ENCODE measurements around the gene GLB1L3.
"Not testable (repeated sequence)": the region's sequence is repeated elsewhere in the genome, so short reads cannot be mapped to it uniquely, and the experiment has no call there.

Gene GLB1L3

DNA sequence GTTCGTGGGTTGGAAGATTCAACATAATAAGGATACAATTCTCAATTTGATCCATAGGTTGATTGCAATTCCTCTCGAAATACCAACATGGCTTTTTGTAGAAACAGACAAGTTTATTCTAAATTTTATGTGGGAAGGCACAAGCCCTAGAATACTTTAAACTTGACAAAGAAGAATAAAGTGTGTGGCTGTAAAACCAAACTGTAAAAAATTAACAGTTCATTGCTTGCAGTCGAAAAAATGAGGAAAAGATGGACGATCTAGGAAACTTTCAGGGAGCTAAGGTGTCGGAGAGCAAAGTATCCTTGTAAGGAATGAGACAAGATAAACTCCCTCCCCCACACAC is 1.0 kb upstream of the GLB1L3 start:
- DNase-seq (ENCODE audit: low read depth): no peak

GRCh38 chr11:134276396-134277182 is 410 bp downstream of the GLB1L3 start:
- DNase-seq (ENCODE audit: low read depth): no peak

GRCh38 chr11:134277183-134278001 is 1.2 kb downstream of the GLB1L3 start:
- no peak for DNase-seq (ENCODE audit: low read depth)

- DNase-seq (ENCODE audit: low read depth): no peak
These were observed 2.2 kb downstream of the GLB1L3 start for GRCh38 chr11:134278356-134278755.

- not testable (repeated sequence) for DNase-seq (ENCODE audit: low read depth)
These were observed 5.5 kb downstream of the GLB1L3 start for GRCh38 chr11:134281635-134282034.

GRCh38 chr11:134282121-134283045 is 6.2 kb downstream of the GLB1L3 start:
- no peak for DNase-seq (ENCODE audit: low read depth)

- no peak for DNase-seq (ENCODE audit: low read depth)
These were observed 7.5 kb downstream of the GLB1L3 start for GRCh38 chr11:134283461-134284230.

GRCh38 chr11:134284349-134284748 is 8.2 kb downstream of the GLB1L3 start:
- not testable (repeated sequence) for DNase-seq (ENCODE audit: low read depth)

GRCh38 chr11:134287561-134287960 is 11.4 kb downstream of the GLB1L3 start:
- no peak for DNase-seq (ENCODE audit: low read depth)

- DNase-seq (ENCODE audit: low read depth): no peak
These were observed 12.3 kb downstream of the GLB1L3 start for GRCh38 chr11:134288486-134288885.

GRCh38 chr11:134289167-134289566 is 13.0 kb downstream of the GLB1L3 start:
- DNase-seq (ENCODE audit: low read depth): no peak

DNA sequence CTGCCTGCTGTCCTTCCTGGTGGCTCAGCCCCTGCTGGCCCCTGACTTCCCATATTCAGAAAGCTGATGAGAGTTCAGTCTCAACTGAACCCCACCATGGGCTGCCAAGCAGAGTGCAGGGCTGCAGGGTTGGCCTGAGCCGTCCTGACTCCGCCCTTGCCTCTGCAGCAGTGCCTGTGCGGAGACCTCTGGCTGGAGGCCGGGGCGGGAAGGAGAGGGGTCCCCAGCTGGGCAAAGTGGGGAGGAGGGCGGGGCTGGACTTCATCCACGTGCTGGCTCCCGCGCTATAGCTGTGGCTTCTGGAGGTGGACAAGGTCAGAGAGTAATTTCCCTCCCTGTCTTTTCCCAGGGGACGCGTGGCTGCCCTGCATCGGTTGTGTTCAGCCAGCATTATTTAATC is 13.6 kb downstream of the GLB1L3 start:
- no peak for DNase-seq (ENCODE audit: low read depth)

DNA sequence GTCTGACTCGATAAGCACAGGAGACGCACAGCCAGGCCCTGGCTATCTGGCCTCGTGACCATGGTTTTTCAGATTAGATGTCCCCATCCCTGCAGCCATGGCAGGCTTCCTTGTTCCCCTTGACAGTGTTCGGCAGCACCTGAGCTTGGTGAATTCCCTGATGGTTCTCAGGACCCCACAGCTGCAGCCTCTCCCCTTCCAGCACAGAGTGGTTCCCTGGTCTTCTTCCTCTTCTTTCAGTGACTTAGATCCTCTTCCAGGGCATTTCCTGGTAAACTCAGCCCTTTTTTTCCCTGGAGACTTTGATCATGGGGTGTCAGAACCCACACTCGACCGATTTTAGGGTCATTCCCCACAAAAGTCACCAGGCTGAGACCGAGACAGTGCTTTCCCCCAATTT is 14.5 kb downstream of the GLB1L3 start:
- DNase-seq (ENCODE audit: low read depth): no peak

DNA sequence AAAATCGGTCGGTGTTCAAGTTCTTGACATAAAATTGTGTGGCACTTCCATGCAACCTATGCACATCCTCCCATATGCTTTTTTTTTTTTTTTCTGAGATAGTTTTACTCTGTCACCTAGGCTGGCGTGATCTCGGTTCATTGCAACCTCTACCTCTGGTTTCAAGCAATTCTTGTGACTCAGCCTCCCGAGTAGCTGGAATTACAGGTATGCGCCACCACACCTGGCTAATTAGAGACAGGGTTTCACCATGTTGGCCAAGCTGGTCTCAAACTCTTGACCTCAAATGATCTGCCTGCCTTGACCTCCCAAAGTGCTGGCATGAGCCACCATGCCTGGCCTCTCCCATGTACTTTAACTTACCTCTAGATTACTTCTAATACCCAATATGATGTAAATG is 15.0 kb downstream of the GLB1L3 start:
- no peak for DNase-seq (ENCODE audit: low read depth)

DNA sequence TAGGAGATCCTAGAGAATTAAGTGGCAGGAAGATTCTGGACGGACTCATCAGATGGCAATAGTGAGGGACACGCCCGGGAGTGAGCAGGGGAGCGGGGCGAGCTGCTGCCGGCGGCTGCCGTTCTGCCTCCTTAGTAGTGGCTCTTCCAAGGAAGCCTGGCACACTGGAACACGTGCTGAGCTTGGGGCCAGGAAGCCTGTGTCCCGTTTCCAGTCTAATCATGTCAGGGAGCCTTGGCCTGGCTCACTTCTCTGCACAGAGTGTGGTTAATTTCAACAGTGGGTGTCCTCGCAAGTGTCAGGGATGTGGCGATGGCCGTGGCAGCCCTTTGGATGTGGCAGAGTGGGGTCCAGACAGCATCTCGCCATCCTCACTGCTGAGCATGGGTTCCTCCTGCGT is 16.5 kb downstream of the GLB1L3 start:
- no peak for DNase-seq (ENCODE audit: low read depth)

- DNase-seq (ENCODE audit: low read depth): no peak
These were observed 17.2 kb downstream of the GLB1L3 start for GRCh38 chr11:134293119-134294113.

- DNase-seq (ENCODE audit: low read depth): no peak
These were observed 18.5 kb downstream of the GLB1L3 start for GRCh38 chr11:134294664-134295063.

DNA sequence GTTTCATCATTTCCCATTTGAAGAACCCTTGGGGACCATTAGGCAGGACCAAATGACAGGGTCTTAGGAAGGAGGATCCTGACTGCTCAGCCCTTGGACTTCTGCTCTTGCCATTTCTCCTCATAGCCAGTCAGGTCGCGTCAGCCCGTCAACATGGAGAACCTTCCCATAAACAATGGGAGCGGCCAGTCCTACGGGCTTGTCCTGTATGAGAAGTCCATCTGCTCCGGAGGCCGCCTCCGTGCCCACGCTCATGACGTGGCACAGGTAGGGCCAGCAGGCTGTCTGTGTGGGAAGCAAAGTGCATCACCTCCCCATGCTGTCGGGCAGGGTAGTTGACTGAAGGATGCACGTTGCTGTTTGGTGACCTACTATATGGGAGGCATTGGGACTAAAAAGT is 36.0 kb downstream of the GLB1L3 start:
- DNase-seq (ENCODE audit: low read depth): no peak

- DNase-seq (ENCODE audit: low read depth): no peak
These were observed 36.6 kb downstream of the GLB1L3 start for GRCh38 chr11:134312807-134313206.

DNA sequence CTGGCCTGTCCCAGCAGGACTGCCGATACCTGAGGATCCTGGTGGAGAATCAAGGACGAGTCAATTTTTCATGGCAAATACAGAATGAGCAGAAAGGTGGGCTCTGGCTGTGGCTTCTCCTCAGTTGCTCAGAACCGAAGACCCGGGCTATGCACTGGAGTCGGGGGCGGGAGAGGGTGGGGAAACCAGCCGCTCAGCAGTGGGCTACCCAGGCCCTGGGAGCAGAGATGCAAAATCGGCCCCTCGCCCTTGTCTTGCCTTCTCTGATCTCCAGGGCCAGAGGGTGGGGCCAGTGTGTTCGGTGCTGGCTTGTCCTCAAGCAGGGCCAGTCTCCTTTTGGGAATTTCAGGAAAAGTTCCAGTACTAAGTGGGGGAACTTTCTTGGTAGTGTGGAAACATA is 37.2 kb downstream of the GLB1L3 start:
- DNase-seq (ENCODE audit: low read depth): no peak

Measured in stimulated activated CD4-positive, alpha-beta T cell treated with anti-CD3 and anti-CD28 coated beads, Interleukin-2, amount 100 ng/mL, for 4 hours (primary cell).